Caco-2 (cell line): ENCODE data around the gene ERICH4. TPM values are rescaled to one million over a fixed set of nuclear protein-coding genes. Genes with fewer than 3 reads are reported as not detected.

ENCODE experiments used
- BruUV-seq: library from RNA; stranded (reverse); fragments of 400-500 nt; replicated peaks from 2 replicates; lab custom pipeline; 2021; lab: Mats Ljungman, UMichigan
- CTCF ChIA-PET: fragments of 300-600 bp; sonication (Branson Sonifier 250); formaldehyde crosslinking; loops from one replicate; lab custom pipeline; 2022; ENCODE audit warnings: antibody characterized with exemption; lab: Charles Lee
- POLR2A ChIA-PET: fragments of 300-600 bp; sonication (Branson Sonifier 250); formaldehyde crosslinking; loops from one replicate; lab custom pipeline; 2022; ENCODE audit warnings: antibody characterized with exemption; lab: Charles Lee
- DNase-seq, 2 experiments: peaks; one replicate each; pipeline versions ENCODE4 v3.0.0 to v3.0.0-alpha.2; 2020 to 2022
- H3K27me3 ChIP-seq: replicated peaks from 2 replicates; pipeline ENCODE4 v1.6.0; 2011; ENCODE audit warnings: low read length; ENCODE audit not compliant: control insufficient read depth, insufficient read depth
- H3K36me3 ChIP-seq: 2 replicates; pipeline ENCODE4 v1.5.1; 2011; ENCODE audit warnings: low read length; ENCODE audit not compliant: control insufficient read depth, insufficient read depth
- H3K4me1 ChIP-seq: fragments of 250-450 bp; sonication (Bioruptor Pico); 2 replicates; pipeline ENCODE4 v1.5.1; 2020; ENCODE audit warnings: mild to moderate bottlenecking
- H3K4me3 ChIP-seq: 2 replicates; pipeline ENCODE4 v1.5.1; 2011; ENCODE audit warnings: low read depth, mild to moderate bottlenecking, control low read depth, low read length
- H3K9me3 ChIP-seq: fragments of 250-450 bp; sonication (Bioruptor Pico); 2 replicates; pipeline ENCODE4 v1.5.1; 2020; ENCODE audit warnings: mild to moderate bottlenecking, moderate library complexity
- H3K27ac Mint-ChIP-seq: one replicate; pipeline ENCODE4 v1.8.0; 2022; ENCODE audit warnings: mixed read lengths; ENCODE audit not compliant: unreplicated experiment
- H3K27me3 Mint-ChIP-seq: one replicate; pipeline ENCODE4 v1.8.0; 2022; ENCODE audit warnings: mixed read lengths; ENCODE audit not compliant: insufficient read depth, unreplicated experiment
- H3K36me3 Mint-ChIP-seq: one replicate; pipeline ENCODE4 v1.8.0; 2022; ENCODE audit warnings: mild to moderate bottlenecking, mixed read lengths; ENCODE audit not compliant: insufficient read depth, unreplicated experiment
- H3K4me1 Mint-ChIP-seq: one replicate; pipeline ENCODE4 v1.8.0; 2022; ENCODE audit warnings: low read depth, mixed read lengths; ENCODE audit not compliant: unreplicated experiment
- H3K4me3 Mint-ChIP-seq: one replicate; pipeline ENCODE4 v1.8.0; 2022; ENCODE audit warnings: mild to moderate bottlenecking, moderate library complexity, mixed read lengths; ENCODE audit not compliant: unreplicated experiment
- H3K9me3 Mint-ChIP-seq: one replicate; pipeline ENCODE4 v1.8.0; 2022; ENCODE audit warnings: mixed read lengths; ENCODE audit not compliant: unreplicated experiment
- CTCF ChIP-seq, 2 experiments: fragments of 200-600 bp in 1 of 2; IDR thresholded peaks; 1 replicate in 1 of 2; 2 replicates in 1 of 2; pipeline versions ENCODE4 v1.5.1 to v1.8.0; 2011 to 2022; ENCODE audit warnings: antibody characterized with exemption in 1 of 2, control low read depth in 1 of 2, inconsistent platforms in 1 of 2, low read depth in 1 of 2, low read length in 1 of 2, mild to moderate bottlenecking in 1 of 2, moderate library complexity in 1 of 2; ENCODE audit not compliant: insufficient read depth in 1 of 2, severe bottlenecking in 1 of 2, unreplicated experiment in 1 of 2
- intact Hi-C: fragments of 100-400 bp; cut with micrococcal nuclease; formaldehyde crosslinking; loops from one replicate; pipeline ENCODE4 v1.10.0; 2022; ENCODE audit not compliant: unreplicated experiment
- total RNA-seq: library from RNA; stranded (reverse); gene quantifications from 2 replicates; pipeline ENCODE4 v1.2.3, GENCODE V29; 2022

Gene ERICH4
- total RNA-seq, 1 experiment from 2014 or later, result not detected

GRCh38 chr19:41422456-41422855 is 20.5 kb upstream of the ERICH4 start:
- no peaks in the 10 kb centered on the region for H3K27me3 ChIP-seq
- BruUV-seq, result no TSS peak
- peaks cover 8% of the 10 kb centered on the region; the same call in 1 of the 2 replicates for H3K4me1 ChIP-seq
- ChIA-PET POLR2A (no interaction called here), CTCF (no interaction called here)
- Mint-ChIP-seq H3K4me1 (peaks cover 8% of the 10 kb centered on the region), H3K27ac (no peak overlapping the region), H3K36me3 (peaks cover 29% of the 10 kb centered on the region), H3K27me3 (no peaks in the 10 kb centered on the region), H3K9me3 (no peaks in the 10 kb centered on the region), H3K4me3 (no peak overlapping the region)
- DNase-seq, result no peak
- intact Hi-C loops, result no loop called here
- H3K4me3 ChIP-seq, result no peak overlapping the region
- peaks cover 1% of the 10 kb centered on the region for H3K36me3 ChIP-seq
- H3K9me3 ChIP-seq, result no peaks in the 10 kb centered on the region
- TF ChIP-seq CTCF (IDR thresholded peaks at IDR 0.05; ENCODE audit: insufficient read depth in 1 of 2, low read depth in 1 of 2, low read length in 1 of 2, severe bottlenecking in 1 of 2, unreplicated experiment in 1 of 2), result no peak

GRCh38 chr19:41422955-41423354 is 20.0 kb upstream of the ERICH4 start:
- Mint-ChIP-seq H3K4me1 (peaks cover 13% of the 10 kb centered on the region), H3K27me3 (no peaks in the 10 kb centered on the region), H3K9me3 (no peaks in the 10 kb centered on the region), H3K4me3 (no peak overlapping the region), H3K36me3 (peaks cover 29% of the 10 kb centered on the region), H3K27ac (no peak overlapping the region)
- peaks cover 13% of the 10 kb centered on the region; the same call in 1 of the 2 replicates for H3K4me1 ChIP-seq
- peaks cover 1% of the 10 kb centered on the region for H3K36me3 ChIP-seq
- TF ChIP-seq CTCF (IDR thresholded peaks at IDR 0.05; ENCODE audit: insufficient read depth in 1 of 2, low read depth in 1 of 2, low read length in 1 of 2, severe bottlenecking in 1 of 2, unreplicated experiment in 1 of 2), result no peak
- POLR2A ChIA-PET, result no interaction called here
- no TSS peak for BruUV-seq
- intact Hi-C loops, result no loop called here
- no peaks in the 10 kb centered on the region for H3K9me3 ChIP-seq
- no peak for DNase-seq
- H3K4me3 ChIP-seq, result no peak overlapping the region
- no peaks in the 10 kb centered on the region for H3K27me3 ChIP-seq
- CTCF ChIA-PET, result interaction anchor here (1.3 kb wide), 1 partner anchor 16 kb away, joined by 3 read pairs; the partner anchor contains the start of gene DMAC2

DNA sequence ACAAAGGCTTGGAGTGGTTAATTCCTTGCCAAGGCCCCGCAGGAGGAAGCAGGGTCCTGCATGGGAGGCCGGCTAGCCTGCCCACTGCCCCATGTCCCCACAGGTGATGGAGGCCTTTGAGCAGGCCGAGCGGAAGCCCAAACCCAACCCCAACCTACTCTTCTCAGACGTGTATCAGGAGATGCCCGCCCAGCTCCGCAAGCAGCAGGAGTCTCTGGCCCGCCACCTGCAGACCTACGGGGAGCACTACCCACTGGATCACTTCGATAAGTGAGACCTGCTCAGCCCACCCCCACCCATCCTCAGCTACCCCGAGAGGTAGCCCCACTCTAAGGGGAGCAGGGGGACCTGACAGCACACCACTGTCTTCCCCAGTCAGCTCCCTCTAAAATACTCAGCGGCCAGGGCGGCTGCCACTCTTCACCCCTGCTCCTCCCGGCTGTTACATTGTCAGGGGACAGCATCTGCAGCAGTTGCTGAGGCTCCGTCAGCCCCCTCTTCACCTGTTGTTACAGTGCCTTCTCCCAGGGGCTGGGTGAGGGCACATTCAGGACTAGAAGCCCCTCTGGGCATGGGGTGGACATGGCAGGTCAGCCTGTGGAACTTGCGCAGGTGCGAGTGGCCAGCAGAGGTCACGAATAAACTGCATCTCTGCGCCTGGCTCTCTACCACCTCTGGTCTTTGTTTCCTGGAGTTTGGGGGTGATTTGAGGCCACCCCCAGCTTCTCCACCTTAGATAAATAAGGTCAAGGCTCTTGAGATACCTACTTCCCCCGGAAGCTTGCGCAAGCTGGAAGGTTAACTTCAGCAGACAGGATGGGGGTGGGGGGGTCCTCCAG is 18.4 kb upstream of the ERICH4 start:
- no TSS peak for BruUV-seq
- Histone ChIP-seq H3K4me3 (no peak overlapping the region), H3K36me3 (peaks cover 1% of the 10 kb centered on the region), H3K4me1 (peaks cover 13% of the 10 kb centered on the region; the same call in 1 of the 2 replicates), H3K9me3 (no peaks in the 10 kb centered on the region), H3K27me3 (no peaks in the 10 kb centered on the region)
- TF ChIP-seq CTCF (IDR thresholded peaks at IDR 0.05; ENCODE audit: insufficient read depth in 1 of 2, low read depth in 1 of 2, low read length in 1 of 2, severe bottlenecking in 1 of 2, unreplicated experiment in 1 of 2), result no peak
- ChIA-PET POLR2A (interaction anchor here (0.6 kb wide), 2 partner anchors 54 to 61 kb away, joined by 3 read pairs; partner anchors contain the start of gene B9D2), CTCF (interaction anchor here (0.6 to 1.3 kb wide), 3 partner anchors 15 to 146 kb away, joined by 3 to 4 read pairs (median 3); partner anchors contain the start of gene DMAC2)
- intact Hi-C loops, result no loop called here
- no peaks in the 10 kb centered on the region for H3K27me3 Mint-ChIP-seq
- H3K4me1 Mint-ChIP-seq, result peaks cover 19% of the 10 kb centered on the region
- H3K27ac Mint-ChIP-seq, result no peak overlapping the region
- no peak for DNase-seq
- H3K36me3 Mint-ChIP-seq, result peaks cover 22% of the 10 kb centered on the region
- H3K9me3 Mint-ChIP-seq, result no peaks in the 10 kb centered on the region
- no peak overlapping the region for H3K4me3 Mint-ChIP-seq
